ENCODE measurements around the gene DSG2.
"Not testable (repeated sequence)": the region's sequence is repeated elsewhere in the genome, so short reads cannot be mapped to it uniquely, and the experiment has no call there.

The DSG2 gene

GRCh38 chr18:31497836-31498573 lies at the start of gene DSG2:
DSG2 (plus strand) TSS chr18:31498177; CDS start chr18:31498252, 75 bp downstream.
- in situ Hi-C loops (cut with MboI; ENCODE audit: low sequenced_read_pairs) = no loop called here

- in situ Hi-C loops (cut with MboI; ENCODE audit: low sequenced_read_pairs) = no loop called here
Measured at GRCh38 chr18:31450409-31450808, 47.6 kb upstream of the DSG2 start.

- in situ Hi-C loops (cut with MboI; ENCODE audit: low sequenced_read_pairs) = no loop called here
Measured at GRCh38 chr18:31451625-31452024, 46.4 kb upstream of the DSG2 start.

GRCh38 chr18:31454066-31454708 lies 43.8 kb upstream of the DSG2 start:
- in situ Hi-C loops (cut with MboI; ENCODE audit: low sequenced_read_pairs) = no loop called here

GRCh38 chr18:31469629-31470028 lies 28.3 kb upstream of the DSG2 start:
- in situ Hi-C loops (cut with MboI; ENCODE audit: low sequenced_read_pairs) = no loop called here

- in situ Hi-C loops (cut with MboI; ENCODE audit: low sequenced_read_pairs) = no loop called here
Measured at GRCh38 chr18:31478688-31479087, 19.3 kb upstream of the DSG2 start.

- in situ Hi-C loops (cut with MboI; ENCODE audit: low sequenced_read_pairs) = no loop called here
Measured at GRCh38 chr18:31482051-31482450, 15.9 kb upstream of the DSG2 start.

GRCh38 chr18:31483396-31483795 lies 14.6 kb upstream of the DSG2 start:
- in situ Hi-C loops (cut with MboI; ENCODE audit: low sequenced_read_pairs) = no loop called here

- in situ Hi-C loops (cut with MboI; ENCODE audit: low sequenced_read_pairs) = no loop called here
Measured at GRCh38 chr18:31484461-31484860, 13.5 kb upstream of the DSG2 start.

GRCh38 chr18:31486165-31486564 lies 11.8 kb upstream of the DSG2 start:
- in situ Hi-C loops (cut with MboI; ENCODE audit: low sequenced_read_pairs) = no loop called here

- in situ Hi-C loops (cut with MboI; ENCODE audit: low sequenced_read_pairs) = no loop called here
Measured at GRCh38 chr18:31487246-31488015, 10.5 kb upstream of the DSG2 start.

- in situ Hi-C loops (cut with MboI; ENCODE audit: low sequenced_read_pairs) = no loop called here
Measured at GRCh38 chr18:31489311-31489710, 8.7 kb upstream of the DSG2 start.

GRCh38 chr18:31490387-31490786 lies 7.6 kb upstream of the DSG2 start:
- in situ Hi-C loops (cut with MboI; ENCODE audit: low sequenced_read_pairs) = no loop called here

- in situ Hi-C loops (cut with MboI; ENCODE audit: low sequenced_read_pairs) = no loop called here
Measured at GRCh38 chr18:31490833-31491232, 7.1 kb upstream of the DSG2 start.

GRCh38 chr18:31491586-31491985 lies 6.4 kb upstream of the DSG2 start:
- in situ Hi-C loops (cut with MboI; ENCODE audit: low sequenced_read_pairs) = no loop called here

- in situ Hi-C loops (cut with MboI; ENCODE audit: low sequenced_read_pairs) = no loop called here
Measured at GRCh38 chr18:31492671-31493070, 5.3 kb upstream of the DSG2 start.

- in situ Hi-C loops (cut with MboI; ENCODE audit: low sequenced_read_pairs) = no loop called here
Measured at GRCh38 chr18:31493171-31493570, 4.8 kb upstream of the DSG2 start.

- in situ Hi-C loops (cut with MboI; ENCODE audit: low sequenced_read_pairs) = no loop called here
Measured at GRCh38 chr18:31493941-31494340, 4.0 kb upstream of the DSG2 start.

- in situ Hi-C loops (cut with MboI; ENCODE audit: low sequenced_read_pairs) = not testable (repeated sequence)
Measured at GRCh38 chr18:31494705-31495244, 3.2 kb upstream of the DSG2 start.

GRCh38 chr18:31497404-31497835 lies 557 bp upstream of the DSG2 start:
- in situ Hi-C loops (cut with MboI; ENCODE audit: low sequenced_read_pairs) = no loop called here
